ENCODE results near the gene PLEKHA6.

DNA sequence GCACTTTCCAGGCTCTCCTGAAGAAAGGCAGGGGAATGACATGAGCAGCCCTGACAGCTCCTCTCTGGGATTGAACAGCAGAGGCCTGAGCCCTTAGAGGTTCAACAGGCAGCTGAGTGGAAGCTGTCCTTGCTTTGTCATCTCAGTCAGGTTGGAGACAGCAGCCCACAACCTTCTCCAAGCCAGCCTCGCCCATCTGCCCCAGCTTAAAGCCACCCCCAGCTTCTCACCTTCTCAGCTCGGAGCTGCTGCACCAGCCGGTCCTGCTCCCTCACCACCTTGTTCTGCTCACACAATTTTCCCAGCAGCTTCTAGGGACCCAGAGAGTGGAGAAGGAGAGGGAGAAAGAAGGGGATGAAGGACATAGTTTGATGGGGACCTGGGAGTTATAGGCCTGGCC, 110.8 kb downstream of the PLEKHA6 start:
- TF ChIP-seq POLR2AphosphoS5 (IDR thresholded peaks at IDR 0.05) (no peak), EP300 (IDR thresholded peaks at IDR 0.05) (no peak), CTCF (IDR thresholded peaks at IDR 0.05) (no peak), POLR2A (IDR thresholded peaks at IDR 0.05) (no peak)
